Central memory CD8-positive, alpha-beta T cell (primary cell): ENCODE measurements around the gene CST9L.

Experiments
- ATAC-seq: fragments of 150-1000 bp; cut with Tn5 transposase; replicated peaks from 2 replicates; pipeline ENCODE4 v1.10.0; 2022; ENCODE audit warnings: mild to moderate bottlenecking, moderate FRiP score, moderate number of reproducible peaks; ENCODE audit not compliant: poor library complexity, severe bottlenecking; ENCODE audit errors: extremely low read depth
- DNase-seq, 2 donors: peaks; one replicate each; pipeline ENCODE4 v3.0.0; 2021; ENCODE audit warnings: low spot score in 2 of 2
- H3K27ac Mint-ChIP-seq: one replicate; pipeline ENCODE4 v1.8.0; 2022; ENCODE audit warnings: low read depth, mild to moderate bottlenecking, moderate library complexity, mixed read lengths
- H3K27me3 Mint-ChIP-seq: one replicate; pipeline ENCODE4 v1.8.0; 2022; ENCODE audit warnings: mixed read lengths
- H3K36me3 Mint-ChIP-seq: one replicate; pipeline ENCODE4 v1.8.0; 2022; ENCODE audit warnings: mild to moderate bottlenecking, moderate library complexity, mixed read lengths; ENCODE audit not compliant: insufficient read depth
- H3K4me1 Mint-ChIP-seq: one replicate; pipeline ENCODE4 v1.8.0; 2022; ENCODE audit warnings: mixed read lengths
- H3K4me3 Mint-ChIP-seq: one replicate; pipeline ENCODE4 v1.8.0; 2022; ENCODE audit warnings: mild to moderate bottlenecking, moderate library complexity, mixed read lengths
- H3K9me3 Mint-ChIP-seq: one replicate; pipeline ENCODE4 v1.8.0; 2022; ENCODE audit warnings: mixed read lengths

Gene CST9L, protein sequence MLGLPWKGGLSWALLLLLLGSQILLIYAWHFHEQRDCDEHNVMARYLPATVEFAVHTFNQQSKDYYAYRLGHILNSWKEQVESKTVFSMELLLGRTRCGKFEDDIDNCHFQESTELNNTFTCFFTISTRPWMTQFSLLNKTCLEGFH

DNA sequence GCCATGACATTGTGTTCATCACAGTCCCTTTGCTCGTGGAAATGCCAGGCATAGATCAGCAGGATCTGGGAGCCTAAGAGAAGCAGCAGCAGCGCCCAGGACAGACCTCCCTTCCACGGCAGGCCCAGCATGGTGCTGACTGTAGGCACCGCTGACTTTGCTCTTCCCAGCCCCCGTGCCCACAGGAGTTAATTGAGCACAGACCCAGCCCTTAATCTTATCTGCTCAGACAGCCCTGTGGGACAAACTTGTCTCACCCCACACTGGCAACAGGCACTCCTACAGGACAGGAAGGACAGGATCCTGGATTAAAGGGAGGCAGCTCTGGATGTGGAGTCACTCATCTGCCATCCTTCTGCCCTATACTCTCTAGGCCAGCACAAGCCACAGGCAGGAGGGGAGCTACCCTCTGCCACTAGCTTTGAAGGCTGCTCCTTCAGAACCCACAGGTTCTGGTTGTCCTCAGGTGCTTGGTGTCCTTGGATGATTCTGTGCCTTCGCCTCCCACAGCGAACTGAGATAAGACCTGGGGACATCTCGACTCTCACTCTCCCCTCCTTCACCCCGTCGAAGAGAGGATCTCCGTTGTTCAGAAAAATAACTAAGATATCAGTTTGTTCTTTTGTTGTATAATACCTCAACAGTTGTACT lies at the start of gene CST9L:
TSS of gene CST9L (minus strand) at position 165 of the 651 bp plus-strand sequence. CDS start at position 131, 34 bp downstream.
- DNase-seq (no peak), ATAC-seq (no peak)
- Mint-ChIP-seq H3K9me3 (no peaks in the 10 kb centered on the region), H3K36me3 (no peaks in the 10 kb centered on the region), H3K27me3 (peaks cover 30% of the 10 kb centered on the region), H3K4me3 (no peak within 1 kb of the TSS), H3K27ac (no peak within 1 kb of the TSS), H3K4me1 (peaks cover 5% of the 10 kb centered on the region)

DNA sequence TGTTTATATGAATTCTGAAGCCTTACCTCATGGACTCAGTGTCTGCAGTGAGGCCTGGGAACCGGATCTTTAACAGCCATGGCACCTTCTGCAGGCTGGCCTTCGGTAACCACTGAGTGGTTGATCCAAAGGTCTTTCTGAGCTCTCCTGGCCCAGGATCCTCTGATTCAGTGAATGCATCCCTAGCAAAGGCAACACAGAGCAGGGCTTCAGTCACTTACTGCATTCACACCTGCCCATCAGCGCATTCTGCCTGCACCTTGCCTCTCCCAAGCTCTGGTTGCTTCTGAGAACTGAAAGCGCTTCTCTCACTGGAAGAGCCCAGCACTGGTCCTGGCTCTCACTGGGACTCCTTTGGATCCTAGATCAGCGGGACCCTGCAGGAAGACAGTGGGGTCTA lies 45.9 kb upstream of the CST9L start:
- no peak for DNase-seq
- Mint-ChIP-seq H3K4me3 (no peak overlapping the region), H3K4me1 (no peaks in the 10 kb centered on the region), H3K36me3 (no peaks in the 10 kb centered on the region), H3K27me3 (peaks cover 22% of the 10 kb centered on the region), H3K9me3 (no peaks in the 10 kb centered on the region), H3K27ac (no peak overlapping the region)
- ATAC-seq = no peak

DNA sequence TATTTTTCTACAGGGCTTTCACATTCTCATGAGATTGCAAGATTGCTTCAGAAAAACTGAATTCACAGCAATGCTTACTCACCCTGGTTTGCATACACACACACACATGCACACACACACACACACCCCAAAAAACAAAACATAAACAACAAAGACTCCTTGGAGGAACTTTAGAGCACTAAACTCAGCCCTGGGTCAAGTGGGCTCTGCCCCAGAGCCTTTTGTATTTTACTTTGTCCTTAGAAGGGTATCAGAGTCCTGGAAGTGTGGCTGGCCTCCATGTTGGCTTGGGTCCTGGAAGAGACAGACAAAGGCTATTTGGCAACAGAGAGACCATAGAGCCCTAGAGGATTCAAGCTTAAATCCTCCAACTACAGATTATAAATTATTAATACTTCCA lies 45.4 kb upstream of the CST9L start:
- Mint-ChIP-seq H3K27ac (no peak overlapping the region), H3K4me3 (no peak overlapping the region), H3K27me3 (peaks cover 17% of the 10 kb centered on the region), H3K4me1 (no peaks in the 10 kb centered on the region), H3K9me3 (no peaks in the 10 kb centered on the region), H3K36me3 (no peaks in the 10 kb centered on the region)
- ATAC-seq = no peak
- no peak for DNase-seq

DNA sequence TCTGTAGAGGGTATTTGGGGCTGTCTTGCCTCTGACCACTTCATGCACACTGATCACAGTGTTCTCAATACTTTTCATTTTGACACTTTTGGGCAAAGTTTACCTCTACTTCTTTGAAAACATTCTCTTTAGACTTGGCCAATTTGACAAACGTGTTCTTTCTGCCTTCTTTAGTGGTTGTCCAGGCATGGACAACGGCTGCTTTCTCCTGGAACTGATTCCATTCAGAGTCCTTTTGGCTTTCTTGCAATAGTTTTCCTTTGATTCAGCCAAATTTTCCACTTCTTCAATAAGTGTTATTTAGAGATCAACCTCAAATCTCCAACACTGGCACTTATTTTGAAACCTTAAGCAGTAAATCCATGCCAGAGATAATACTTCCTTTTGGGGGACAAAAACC lies 44.1 kb upstream of the CST9L start:
- Mint-ChIP-seq H3K4me1 (no peaks in the 10 kb centered on the region), H3K36me3 (no peaks in the 10 kb centered on the region), H3K9me3 (no peaks in the 10 kb centered on the region), H3K27ac (no peak overlapping the region), H3K4me3 (no peak overlapping the region), H3K27me3 (peaks cover 6% of the 10 kb centered on the region)
- DNase-seq (no peak), ATAC-seq (no peak)

DNA sequence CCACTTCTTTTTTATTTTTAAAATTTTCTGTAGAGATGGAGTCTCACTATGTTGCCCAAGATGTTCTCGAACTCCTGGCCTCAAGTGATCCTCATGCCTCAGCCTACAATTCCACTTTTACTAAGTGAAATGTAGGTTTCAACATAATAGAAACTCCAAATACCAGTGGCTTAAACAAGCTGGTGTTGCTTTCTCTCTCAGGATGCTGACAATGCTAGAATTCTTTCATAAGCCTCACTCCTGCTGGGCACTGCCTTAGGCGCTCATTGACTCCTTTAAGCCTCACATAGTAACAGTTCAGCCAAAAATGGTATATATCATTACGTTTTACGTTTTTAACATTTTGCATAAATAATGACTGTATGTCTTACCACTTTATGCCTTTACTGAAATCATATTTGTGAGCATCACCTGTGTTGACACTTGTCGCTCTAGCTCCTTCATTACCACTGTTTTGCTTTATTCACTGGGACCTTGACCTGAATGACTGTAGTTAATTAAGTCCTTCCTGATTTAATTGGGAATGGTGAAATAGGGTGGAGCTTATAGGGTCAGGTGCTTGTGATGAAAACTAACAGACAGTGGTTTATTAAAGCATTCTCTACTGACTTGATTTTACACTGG lies 41.3 kb upstream of the CST9L start:
- Mint-ChIP-seq H3K27me3 (no peaks in the 10 kb centered on the region), H3K36me3 (no peaks in the 10 kb centered on the region), H3K9me3 (no peaks in the 10 kb centered on the region), H3K4me1 (no peaks in the 10 kb centered on the region), H3K27ac (peak overlapping the region; percentile 9), H3K4me3 (no peak overlapping the region)
- DNase-seq (no peak), ATAC-seq (no peak)

DNA sequence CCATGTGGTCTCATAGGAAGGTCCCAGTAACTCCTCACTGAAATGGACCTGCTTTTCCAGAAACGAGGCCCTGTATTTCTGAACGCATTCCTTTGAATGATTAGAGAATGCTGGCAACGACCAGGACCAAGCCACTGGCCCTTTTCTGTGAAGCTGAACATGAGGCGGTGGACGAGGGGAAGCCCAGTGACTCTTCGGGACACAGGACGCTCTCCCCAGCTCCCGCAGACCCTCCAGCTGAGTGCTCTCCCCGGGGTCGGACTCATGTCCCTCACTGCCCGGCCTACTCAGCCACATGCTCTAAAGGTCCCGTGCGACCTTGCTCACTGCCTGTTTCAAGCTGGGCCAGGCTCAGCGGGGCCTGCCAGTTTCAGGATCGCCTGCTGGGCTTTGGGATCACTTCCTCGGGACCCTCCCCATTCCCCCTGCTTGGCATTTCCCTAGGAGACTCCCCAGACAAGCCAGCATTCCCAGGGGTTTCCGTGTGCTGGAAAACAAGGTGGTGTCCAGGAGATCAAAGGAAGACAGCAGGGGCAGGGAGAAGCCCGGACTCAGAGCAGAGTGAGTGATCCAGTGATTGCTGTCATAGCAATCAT lies 40.1 kb upstream of the CST9L start:
- Mint-ChIP-seq H3K27ac (no peak overlapping the region), H3K27me3 (no peaks in the 10 kb centered on the region), H3K4me3 (no peak overlapping the region), H3K9me3 (no peaks in the 10 kb centered on the region), H3K36me3 (no peaks in the 10 kb centered on the region), H3K4me1 (no peaks in the 10 kb centered on the region)
- no peak for ATAC-seq
- no peak for DNase-seq

DNA sequence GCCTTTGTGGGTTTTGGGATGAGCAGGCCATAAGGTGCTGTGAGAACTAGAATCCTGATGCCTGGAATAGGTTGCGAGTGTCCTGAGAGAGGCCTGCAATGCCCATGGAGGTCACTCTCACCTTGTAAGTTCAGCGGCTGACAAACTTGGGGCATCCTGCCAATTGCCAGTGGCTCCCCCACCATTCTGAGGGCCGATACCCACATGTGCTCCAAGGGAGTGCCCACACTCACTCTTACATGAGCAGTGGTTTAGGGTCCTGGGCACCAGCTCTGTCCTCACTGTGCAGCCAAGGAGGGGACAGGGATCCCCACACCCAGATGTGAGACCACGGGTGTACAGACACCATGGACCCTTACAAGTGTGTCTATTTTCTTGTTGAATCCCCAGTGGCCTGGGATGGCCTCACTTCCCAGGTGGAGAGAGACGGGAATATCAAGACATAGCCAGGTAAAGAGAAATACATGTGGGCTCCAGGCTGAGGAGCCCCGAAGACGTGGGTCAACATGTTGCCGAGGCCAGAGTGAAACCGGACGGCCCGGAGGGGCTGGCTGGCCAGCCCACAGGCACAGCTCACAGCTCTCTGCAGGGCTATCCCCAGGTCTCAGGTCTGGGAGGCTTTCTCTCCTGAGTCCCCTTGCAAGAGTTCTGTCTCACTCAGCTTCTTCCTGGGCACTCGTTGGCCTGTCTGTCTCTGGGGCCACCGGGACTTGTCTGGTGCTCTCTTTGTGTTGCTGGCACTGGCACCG lies 39.4 kb upstream of the CST9L start:
- Mint-ChIP-seq H3K27me3 (no peaks in the 10 kb centered on the region), H3K4me3 (no peak overlapping the region), H3K27ac (no peak overlapping the region), H3K4me1 (no peaks in the 10 kb centered on the region), H3K36me3 (no peaks in the 10 kb centered on the region), H3K9me3 (no peaks in the 10 kb centered on the region)
- DNase-seq (no peak), ATAC-seq (no peak)

DNA sequence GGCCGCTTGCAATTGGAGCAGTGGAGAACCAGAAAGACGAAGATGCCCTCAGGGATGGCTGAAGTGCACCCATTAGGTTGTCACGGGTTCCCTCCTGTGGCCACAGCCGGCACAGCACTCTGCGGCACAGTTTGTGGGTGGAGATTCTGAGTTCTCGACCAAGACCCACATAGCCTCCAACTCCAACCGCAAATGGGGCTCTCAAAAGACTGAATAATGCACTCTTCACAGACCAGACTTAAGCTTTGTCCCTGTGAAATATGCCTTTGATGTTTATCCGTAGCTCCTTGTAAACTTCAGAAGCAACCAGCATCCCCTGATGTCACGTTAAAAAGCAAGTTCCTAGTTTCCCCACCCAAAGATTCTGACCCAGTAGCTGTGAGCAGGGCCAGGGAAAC lies 38.4 kb upstream of the CST9L start:
- peak; percentile 60 to 62 for DNase-seq
- H3K27ac Mint-ChIP-seq = no peak overlapping the region
- no peaks in the 10 kb centered on the region for H3K36me3 Mint-ChIP-seq
- no peaks in the 10 kb centered on the region for H3K9me3 Mint-ChIP-seq
- H3K4me1 Mint-ChIP-seq = no peaks in the 10 kb centered on the region
- ATAC-seq = peak; percentile 83
- H3K4me3 Mint-ChIP-seq = no peak overlapping the region
- no peaks in the 10 kb centered on the region for H3K27me3 Mint-ChIP-seq

DNA sequence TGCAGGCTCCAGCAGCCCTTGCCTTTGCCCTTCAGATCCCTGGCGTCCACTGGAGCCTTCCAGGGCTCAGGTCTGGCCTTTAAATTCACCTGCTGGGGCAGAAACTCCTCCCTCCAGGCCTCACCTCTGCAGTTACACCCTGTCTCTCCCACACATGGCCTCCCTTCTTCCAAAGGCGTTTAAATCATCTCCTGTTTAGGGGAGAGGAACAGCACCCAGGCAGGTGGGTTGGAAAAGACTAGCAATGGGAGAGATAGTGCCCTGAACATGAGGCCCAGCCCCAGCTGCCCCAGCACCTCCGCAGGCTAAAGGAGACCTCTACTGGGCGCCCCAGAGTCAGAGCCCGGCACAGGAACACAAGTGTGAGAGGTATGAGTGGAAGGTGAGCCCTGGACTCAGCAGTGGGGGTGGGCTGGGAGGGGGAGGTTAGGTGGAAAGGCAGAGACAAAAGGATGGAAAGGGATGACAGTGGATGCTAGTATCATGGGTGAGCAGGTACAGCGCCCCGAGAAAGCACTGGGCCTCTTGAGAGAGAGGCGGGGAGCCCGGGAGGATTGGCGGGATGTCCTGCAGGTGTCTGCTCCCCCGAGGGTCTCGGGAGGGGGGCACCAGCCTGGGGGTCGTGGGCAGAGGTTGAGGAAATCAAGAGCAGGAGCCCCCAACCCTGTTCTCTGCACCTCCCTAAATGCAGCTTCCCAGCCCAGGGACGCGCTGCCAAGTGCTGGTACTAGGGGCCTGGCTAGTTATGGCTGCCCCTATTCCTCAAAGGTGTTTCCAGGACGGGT lies 37.8 kb upstream of the CST9L start, which contains the start of gene CST9:
TSS of gene CST9 (minus strand) at position 51 of the 785 bp plus-strand sequence. CDS start 53 bp downstream, outside the sequence.
- H3K9me3 Mint-ChIP-seq = no peaks in the 10 kb centered on the region
- DNase-seq (no peak), ATAC-seq (no peak)
- peak within 1 kb of the TSS; percentile 56 for H3K27ac Mint-ChIP-seq
- H3K36me3 Mint-ChIP-seq = no peaks in the 10 kb centered on the region
- H3K4me1 Mint-ChIP-seq = no peaks in the 10 kb centered on the region
- H3K27me3 Mint-ChIP-seq = no peaks in the 10 kb centered on the region
- H3K4me3 Mint-ChIP-seq = no peak within 1 kb of the TSS

DNA sequence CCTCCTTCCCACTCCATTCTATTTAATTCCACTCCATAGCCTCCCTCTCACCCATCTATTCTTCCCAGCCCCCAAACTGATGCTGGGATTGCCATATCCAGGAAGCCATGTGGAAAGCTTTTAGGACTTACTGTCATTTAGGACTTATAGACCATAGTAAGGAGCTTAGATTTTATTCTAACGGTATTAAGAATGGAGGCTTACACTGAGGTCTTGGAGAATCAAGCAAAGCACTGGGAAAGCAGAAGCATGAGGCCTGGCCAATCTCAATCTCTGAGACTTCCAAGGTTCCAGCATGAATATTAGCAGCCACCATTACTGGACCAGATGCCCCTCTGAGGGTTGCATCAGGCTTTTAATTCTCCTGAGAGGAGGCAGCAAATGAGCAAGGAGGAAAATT lies 36.0 kb upstream of the CST9L start:
- Mint-ChIP-seq H3K36me3 (no peaks in the 10 kb centered on the region), H3K9me3 (no peaks in the 10 kb centered on the region), H3K4me3 (no peak overlapping the region), H3K27me3 (no peaks in the 10 kb centered on the region), H3K4me1 (no peaks in the 10 kb centered on the region), H3K27ac (no peak overlapping the region)
- no peak for ATAC-seq
- DNase-seq = no peak

DNA sequence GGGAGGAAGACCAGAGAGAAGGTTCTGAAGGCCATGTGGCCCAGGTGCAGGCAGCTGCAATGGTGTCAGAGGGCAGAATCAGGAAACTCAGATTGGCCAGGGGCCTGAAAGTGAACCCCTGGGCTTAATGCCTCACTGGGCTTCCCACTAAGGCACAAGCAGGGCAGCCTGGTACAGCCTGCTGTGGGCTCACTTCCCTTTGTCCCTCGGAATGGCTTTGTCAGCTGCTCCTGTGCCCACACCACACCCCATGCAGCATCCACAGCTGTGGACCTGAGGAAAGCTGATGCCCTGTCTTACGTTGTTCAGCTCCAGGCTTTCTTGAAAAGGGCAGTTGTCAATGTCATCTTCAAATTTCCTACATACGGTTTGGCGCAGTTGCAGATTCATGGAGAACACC lies 35.0 kb upstream of the CST9L start:
- H3K9me3 Mint-ChIP-seq = no peaks in the 10 kb centered on the region
- H3K4me3 Mint-ChIP-seq = no peak overlapping the region
- H3K27ac Mint-ChIP-seq = no peak overlapping the region
- DNase-seq = no peak
- H3K36me3 Mint-ChIP-seq = no peaks in the 10 kb centered on the region
- no peaks in the 10 kb centered on the region for H3K27me3 Mint-ChIP-seq
- H3K4me1 Mint-ChIP-seq = no peaks in the 10 kb centered on the region
- ATAC-seq = no peak

DNA sequence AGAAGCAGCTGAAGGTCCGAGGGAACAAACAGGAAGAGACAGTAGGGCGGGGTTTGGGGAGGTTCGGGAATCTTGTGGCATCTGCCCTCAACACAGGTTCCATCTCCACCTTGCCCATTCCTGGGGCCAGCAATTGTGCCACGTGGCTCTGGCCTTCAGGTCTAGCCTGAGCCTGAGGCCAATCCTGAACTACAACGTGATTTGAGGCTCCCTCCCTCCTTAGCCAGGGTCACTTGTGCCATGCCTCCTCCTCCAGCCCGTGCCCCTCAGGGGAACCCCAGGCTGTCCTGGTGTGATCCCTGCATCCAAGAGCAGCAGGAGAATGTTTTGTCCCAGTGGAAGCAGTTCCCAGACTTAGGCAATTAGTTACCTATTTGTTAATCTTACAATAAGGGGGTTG lies 34.4 kb upstream of the CST9L start:
- Mint-ChIP-seq H3K4me1 (no peaks in the 10 kb centered on the region), H3K27me3 (no peaks in the 10 kb centered on the region), H3K27ac (no peak overlapping the region), H3K36me3 (no peaks in the 10 kb centered on the region), H3K4me3 (no peak overlapping the region), H3K9me3 (no peaks in the 10 kb centered on the region)
- ATAC-seq (no peak), DNase-seq (no peak)
